Parathyroid adenoma (tissue), 2 donors: ENCODE measurements around the gene LRRC27.

Experiments
- H2AFZ ChIP-seq: fragments of 300-600 bp; sonication (generic); one replicate; pipeline ENCODE4 v1.7.0; 2017; ENCODE audit warnings: antibody characterized with exemption, mild to moderate bottlenecking
- H3K27ac ChIP-seq: fragments of 300-600 bp; sonication (generic); one replicate; pipeline ENCODE4 v1.7.0; 2017
- H3K27me3 ChIP-seq: fragments of 300-600 bp; sonication (generic); one replicate; pipeline ENCODE4 v1.7.0; 2017; ENCODE audit warnings: low read length; ENCODE audit not compliant: control insufficient read depth, insufficient read depth
- H3K36me3 ChIP-seq: fragments of 300-600 bp; sonication (generic); one replicate; pipeline ENCODE4 v1.7.0; 2017; ENCODE audit warnings: low read length; ENCODE audit not compliant: control insufficient read depth, insufficient read depth
- H3K4me1 ChIP-seq: fragments of 300-600 bp; sonication (generic); one replicate; pipeline ENCODE4 v1.7.0; 2017; ENCODE audit warnings: control low read depth
- H3K4me2 ChIP-seq: fragments of 300-600 bp; sonication (generic); one replicate; pipeline ENCODE4 v1.7.0; 2017; ENCODE audit warnings: low read length
- H3K4me3 ChIP-seq: fragments of 300-600 bp; sonication (generic); one replicate; pipeline ENCODE4 v1.7.0; 2017; ENCODE audit warnings: low read depth, low read length
- H3K79me2 ChIP-seq: fragments of 300-600 bp; sonication (generic); one replicate; pipeline ENCODE4 v1.7.0; 2017; ENCODE audit warnings: control low read depth
- H3K9ac ChIP-seq: fragments of 300-600 bp; sonication (generic); one replicate; pipeline ENCODE4 v1.7.0; 2017; ENCODE audit warnings: mild to moderate bottlenecking
- H3K9me3 ChIP-seq: fragments of 300-600 bp; sonication (generic); one replicate; pipeline ENCODE4 v1.7.0; 2017; ENCODE audit warnings: low read length; ENCODE audit not compliant: control insufficient read depth
- CTCF ChIP-seq: fragments of 300-600 bp; sonication (generic); IDR thresholded peaks from one replicate; pipeline ENCODE4 v1.7.0; 2017; ENCODE audit warnings: antibody characterized with exemption, mild to moderate bottlenecking
- donor health status: primary hyperparathyroidism.

Gene LRRC27

GRCh38 chr10:132331601-132332432, at the start of gene LRRC27:
TSS of gene LRRC27 (plus strand) at chr10:132332193. CDS start at chr10:132333525, 1,332 bp downstream.
- H3K4me1 ChIP-seq: peaks cover 15% of the 10 kb centered on the region
- peak within 1 kb of the TSS; percentile 79 for H3K27ac ChIP-seq
- no peaks in the 10 kb centered on the region for H3K36me3 ChIP-seq
- H3K9ac ChIP-seq: no peak within 1 kb of the TSS
- H3K79me2 ChIP-seq: no peaks in the 10 kb centered on the region
- peak within 1 kb of the TSS; percentile 88 for H3K4me2 ChIP-seq
- no peak for TF ChIP-seq CTCF
- no peaks in the 10 kb centered on the region for H3K27me3 ChIP-seq
- peak within 1 kb of the TSS; percentile 70 for H3K4me3 ChIP-seq
- no peaks in the 10 kb centered on the region for H3K9me3 ChIP-seq
- peak within 1 kb of the TSS; percentile 97 for H2AFZ ChIP-seq

GRCh38 chr10:132282667-132283603, 49.1 kb upstream of the LRRC27 start:
- Histone ChIP-seq H2AFZ (no peak overlapping the region), H3K79me2 (no peaks in the 10 kb centered on the region), H3K4me2 (peak overlapping the region; percentile 55), H3K27ac (no peak overlapping the region), H3K27me3 (no peaks in the 10 kb centered on the region), H3K9ac (no peak overlapping the region), H3K4me3 (no peak overlapping the region), H3K4me1 (peaks cover 3% of the 10 kb centered on the region), H3K36me3 (no peaks in the 10 kb centered on the region), H3K9me3 (no peaks in the 10 kb centered on the region)
- TF ChIP-seq CTCF: no peak

- Histone ChIP-seq H3K9ac (no peak overlapping the region), H2AFZ (no peak overlapping the region), H3K4me1 (peaks cover 3% of the 10 kb centered on the region), H3K4me2 (no peak overlapping the region), H3K27me3 (no peaks in the 10 kb centered on the region), H3K4me3 (no peak overlapping the region), H3K36me3 (no peaks in the 10 kb centered on the region), H3K79me2 (no peaks in the 10 kb centered on the region), H3K27ac (no peak overlapping the region), H3K9me3 (no peaks in the 10 kb centered on the region)
- no peak for TF ChIP-seq CTCF
Measured at GRCh38 chr10:132283604-132284382, 48.2 kb upstream of the LRRC27 start.

- no peaks in the 10 kb centered on the region for H3K27me3 ChIP-seq
- TF ChIP-seq CTCF: no peak
- H2AFZ ChIP-seq: no peak overlapping the region
- H3K27ac ChIP-seq: no peak overlapping the region
- H3K79me2 ChIP-seq: peaks cover 11% of the 10 kb centered on the region
- no peak overlapping the region for H3K4me3 ChIP-seq
- no peak overlapping the region for H3K9ac ChIP-seq
- H3K4me1 ChIP-seq: no peaks in the 10 kb centered on the region
- H3K9me3 ChIP-seq: no peaks in the 10 kb centered on the region
- H3K36me3 ChIP-seq: no peaks in the 10 kb centered on the region
- H3K4me2 ChIP-seq: no peak overlapping the region
Measured at GRCh38 chr10:132289439-132289838, 42.6 kb upstream of the LRRC27 start.
